Keratinocyte (primary cell): Measurements from ENCODE around the gene HOXB4.

ENCODE experiments used
- EZH2 ChIP-seq: IDR thresholded peaks from one replicate; pipeline ENCODE4 v1.6.1; 2012; ENCODE audit warnings: inconsistent platforms, mild to moderate bottlenecking, low read length, moderate library complexity
- TF ChIP-seq, protein P1 (sequence below), 3 experiments: IDR thresholded peaks in 1 of 3; conservative IDR thresholded peaks in 1 of 3; optimal IDR thresholded peaks in 1 of 3; 2 replicates in 2 of 3; 3 replicates in 1 of 3; pipeline versions ENCODE3 to v1.5.1; 2011; ENCODE audit warnings: low read length in 3 of 3, mild to moderate bottlenecking in 3 of 3, moderate library complexity in 2 of 3, control low read depth in 1 of 3, inconsistent platforms in 1 of 3; ENCODE audit not compliant: insufficient read depth in 2 of 3; ENCODE audit errors: extremely low read depth in 1 of 3

DNA sequence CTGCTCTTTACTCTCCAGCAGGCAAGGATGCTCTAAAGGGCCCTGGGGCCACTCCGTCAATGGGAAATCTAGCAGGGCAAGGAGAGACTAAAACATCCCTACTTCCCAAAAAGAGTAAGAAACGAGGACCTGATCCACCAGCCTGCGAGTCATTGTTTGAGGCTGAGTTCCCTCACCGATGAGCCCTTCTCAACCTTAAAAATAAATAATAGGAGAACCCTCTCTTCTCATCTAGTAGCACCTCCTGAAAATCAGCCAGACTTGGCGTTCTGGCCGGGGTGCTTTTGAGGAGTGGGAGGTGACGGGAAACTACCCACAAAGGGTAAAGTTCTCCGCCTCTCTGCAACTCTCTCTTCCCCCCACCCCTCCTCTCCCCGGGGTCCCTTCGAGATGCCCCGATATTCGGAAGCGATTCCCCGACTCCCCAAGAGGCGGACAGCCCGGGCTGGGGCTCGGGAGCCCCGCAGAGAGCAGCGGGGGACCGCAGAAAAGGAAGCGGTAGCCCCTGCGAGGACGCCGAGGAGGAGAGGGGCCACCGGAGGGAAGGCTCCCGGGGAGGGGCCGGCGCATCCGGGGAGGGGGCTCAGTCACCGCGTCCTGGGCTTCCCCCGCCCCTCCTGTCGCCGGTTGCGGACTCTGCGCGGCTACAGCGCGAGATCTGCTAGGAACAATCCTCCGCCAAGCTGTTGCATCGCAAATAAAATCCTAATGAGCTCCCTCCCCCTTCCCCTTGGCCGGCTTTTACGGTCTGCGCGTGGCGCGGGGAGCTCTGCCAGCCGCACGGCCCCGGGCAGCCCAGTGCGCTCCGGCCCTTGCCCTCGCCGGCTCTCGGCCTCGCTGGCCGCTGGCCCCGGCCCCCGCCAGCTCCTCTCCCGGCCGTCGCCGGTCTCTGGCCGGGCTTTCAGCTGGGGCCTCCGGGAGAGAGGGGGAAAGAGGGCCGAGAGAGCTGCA, 46.7 kb upstream of the HOXB4 start:
- TF ChIP-seq, protein P1, sequence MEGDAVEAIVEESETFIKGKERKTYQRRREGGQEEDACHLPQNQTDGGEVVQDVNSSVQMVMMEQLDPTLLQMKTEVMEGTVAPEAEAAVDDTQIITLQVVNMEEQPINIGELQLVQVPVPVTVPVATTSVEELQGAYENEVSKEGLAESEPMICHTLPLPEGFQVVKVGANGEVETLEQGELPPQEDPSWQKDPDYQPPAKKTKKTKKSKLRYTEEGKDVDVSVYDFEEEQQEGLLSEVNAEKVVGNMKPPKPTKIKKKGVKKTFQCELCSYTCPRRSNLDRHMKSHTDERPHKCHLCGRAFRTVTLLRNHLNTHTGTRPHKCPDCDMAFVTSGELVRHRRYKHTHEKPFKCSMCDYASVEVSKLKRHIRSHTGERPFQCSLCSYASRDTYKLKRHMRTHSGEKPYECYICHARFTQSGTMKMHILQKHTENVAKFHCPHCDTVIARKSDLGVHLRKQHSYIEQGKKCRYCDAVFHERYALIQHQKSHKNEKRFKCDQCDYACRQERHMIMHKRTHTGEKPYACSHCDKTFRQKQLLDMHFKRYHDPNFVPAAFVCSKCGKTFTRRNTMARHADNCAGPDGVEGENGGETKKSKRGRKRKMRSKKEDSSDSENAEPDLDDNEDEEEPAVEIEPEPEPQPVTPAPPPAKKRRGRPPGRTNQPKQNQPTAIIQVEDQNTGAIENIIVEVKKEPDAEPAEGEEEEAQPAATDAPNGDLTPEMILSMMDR (optimal IDR thresholded peaks at IDR 0.05 in 1 of 3, IDR thresholded peaks at IDR 0.05 in 1 of 3, conservative IDR thresholded peaks at IDR 0.05 in 1 of 3; ENCODE audit: extremely low read depth in 1 of 3, insufficient read depth in 2 of 3, low read length in 3 of 3) = no peak
- TF ChIP-seq EZH2 = no peak
